ENCODE measurements around the gene PPP2R2B.

The PPP2R2B gene

DNA sequence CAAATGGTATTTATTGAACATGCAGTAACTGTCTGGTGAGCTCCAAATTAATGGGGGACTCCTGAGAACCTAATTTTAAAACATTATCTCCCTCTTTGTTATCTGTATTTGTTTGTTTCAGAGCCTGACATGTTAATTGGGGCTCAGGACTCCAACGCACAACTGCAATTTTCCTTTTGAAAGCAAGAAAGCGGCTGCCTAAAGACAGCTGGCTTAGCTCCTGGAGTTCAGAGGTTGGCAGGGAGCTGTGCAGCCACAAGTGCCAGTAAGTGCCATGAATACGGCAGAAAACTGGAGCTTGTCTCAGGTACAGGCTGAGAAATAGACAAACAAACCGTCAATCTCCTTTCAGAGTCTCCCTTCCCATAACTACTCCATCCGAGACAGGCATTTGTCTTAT, 80.9 kb downstream of the PPP2R2B start:
- Histone ChIP-seq H3K4me1 (ENCODE audit: control insufficient read depth, insufficient read depth, low read length) (peaks cover 15% of the 10 kb centered on the region), H3K9ac (ENCODE audit: low read length) (no peak overlapping the region), H3K36me3 (ENCODE audit: control insufficient read depth, insufficient read depth, low read length, severe bottlenecking) (no peaks in the 10 kb centered on the region), H3K27me3 (replicated peaks; ENCODE audit: control insufficient read depth, insufficient read depth, low read length) (no peaks in the 10 kb centered on the region), H3K4me3 (ENCODE audit: low read length) (no peak overlapping the region), H3K9me3 (ENCODE audit: control insufficient read depth, low read length) (no peaks in the 10 kb centered on the region)
- no peak for DNase-seq (ENCODE audit: low read depth)

DNA sequence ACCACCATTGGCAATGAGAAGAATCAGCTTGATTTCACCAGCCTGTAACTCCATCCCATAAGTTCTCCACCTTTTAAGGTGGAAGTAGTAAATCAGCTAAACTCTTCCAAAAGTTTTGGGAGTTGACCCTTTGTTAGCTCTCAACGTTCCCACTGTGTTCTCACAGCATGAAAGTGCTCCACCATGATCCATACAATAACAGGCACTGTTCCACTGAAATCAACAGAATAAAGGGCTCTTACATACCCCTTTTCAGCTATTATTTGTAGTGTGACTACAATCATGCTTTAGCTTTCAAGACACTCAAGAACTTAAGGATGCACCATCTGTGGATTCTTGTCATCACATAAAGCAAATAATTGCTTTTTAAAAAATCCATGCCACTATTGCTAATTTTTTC, 81.6 kb downstream of the PPP2R2B start:
- Histone ChIP-seq H3K9me3 (ENCODE audit: control insufficient read depth, low read length) (no peaks in the 10 kb centered on the region), H3K36me3 (ENCODE audit: control insufficient read depth, insufficient read depth, low read length, severe bottlenecking) (no peaks in the 10 kb centered on the region)

DNA sequence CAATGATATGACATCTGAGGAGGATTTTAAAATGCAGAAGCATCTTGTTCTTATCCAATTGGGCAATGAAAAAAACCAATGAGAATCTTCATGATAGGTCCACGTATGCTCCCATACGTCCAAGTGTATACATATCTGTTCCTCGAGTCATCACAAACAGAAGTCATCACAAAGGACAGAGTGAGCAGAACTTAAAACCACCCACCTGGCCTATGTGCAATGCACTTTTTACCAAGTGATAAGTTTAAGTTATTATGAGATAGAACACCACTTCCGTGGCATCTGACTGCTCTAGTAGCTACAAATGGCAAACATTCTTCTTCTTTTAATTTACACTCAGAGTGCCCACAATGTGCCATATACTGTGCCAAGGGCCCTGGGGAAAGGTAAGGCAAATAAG, 82.4 kb downstream of the PPP2R2B start:
- DNase-seq (ENCODE audit: low read depth): no peak
- H3K4me1 ChIP-seq (ENCODE audit: control insufficient read depth, insufficient read depth, low read length): peaks cover 15% of the 10 kb centered on the region

More for the DNA sequence above, 81.6 kb downstream of the PPP2R2B start:
- Histone ChIP-seq H3K9ac (ENCODE audit: low read length) (no peak overlapping the region), H3K4me1 (ENCODE audit: control insufficient read depth, insufficient read depth, low read length) (peaks cover 15% of the 10 kb centered on the region), H3K27me3 (replicated peaks; ENCODE audit: control insufficient read depth, insufficient read depth, low read length) (no peaks in the 10 kb centered on the region), H3K4me3 (ENCODE audit: low read length) (no peak overlapping the region)
- no peak for DNase-seq (ENCODE audit: low read depth)

GRCh38 chr5:146794326-146795029, 84.1 kb downstream of the PPP2R2B start:
- no peak for DNase-seq (ENCODE audit: low read depth)
- Histone ChIP-seq H3K36me3 (ENCODE audit: control insufficient read depth, insufficient read depth, low read length, severe bottlenecking) (no peaks in the 10 kb centered on the region), H3K9ac (ENCODE audit: low read length) (no peak overlapping the region), H3K27me3 (replicated peaks; ENCODE audit: control insufficient read depth, insufficient read depth, low read length) (no peaks in the 10 kb centered on the region), H3K9me3 (ENCODE audit: control insufficient read depth, low read length) (no peaks in the 10 kb centered on the region), H3K4me1 (ENCODE audit: control insufficient read depth, insufficient read depth, low read length) (peaks cover 14% of the 10 kb centered on the region), H3K4me3 (ENCODE audit: low read length) (no peak overlapping the region)

More for the DNA sequence above, 82.4 kb downstream of the PPP2R2B start:
- Histone ChIP-seq H3K36me3 (ENCODE audit: control insufficient read depth, insufficient read depth, low read length, severe bottlenecking) (no peaks in the 10 kb centered on the region), H3K9me3 (ENCODE audit: control insufficient read depth, low read length) (no peaks in the 10 kb centered on the region), H3K4me3 (ENCODE audit: low read length) (no peak overlapping the region), H3K27me3 (replicated peaks; ENCODE audit: control insufficient read depth, insufficient read depth, low read length) (no peaks in the 10 kb centered on the region), H3K9ac (ENCODE audit: low read length) (no peak overlapping the region)

- no peak for DNase-seq (ENCODE audit: low read depth)
- H3K4me1 ChIP-seq (ENCODE audit: control insufficient read depth, insufficient read depth, low read length): peaks cover 17% of the 10 kb centered on the region
- no peak overlapping the region for H3K4me3 ChIP-seq (ENCODE audit: low read length)
Observed at GRCh38 chr5:146793709-146794108, 84.8 kb downstream of the PPP2R2B start.

DNA sequence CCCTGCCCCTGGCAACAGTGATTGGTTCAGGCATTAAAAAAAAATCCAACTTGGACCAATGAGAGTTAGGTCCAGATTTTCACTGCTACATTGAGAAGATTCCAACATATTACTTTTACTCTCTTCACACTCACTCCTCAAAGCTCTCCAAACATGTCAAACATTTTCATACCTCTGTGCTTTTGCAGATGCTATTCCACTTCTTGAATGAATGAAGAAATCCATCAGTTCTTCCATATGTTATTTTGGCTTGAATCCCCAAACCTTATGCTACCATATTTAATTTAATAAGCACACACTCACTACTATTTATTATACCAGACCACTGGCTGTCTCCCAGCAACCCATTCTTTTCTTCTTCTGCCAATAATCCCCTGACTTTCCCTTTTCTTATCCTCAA, 87.1 kb downstream of the PPP2R2B start:
- H3K4me1 ChIP-seq (ENCODE audit: control insufficient read depth, insufficient read depth, low read length): peaks cover 18% of the 10 kb centered on the region
- H3K36me3 ChIP-seq (ENCODE audit: control insufficient read depth, insufficient read depth, low read length, severe bottlenecking): no peaks in the 10 kb centered on the region
- no peak overlapping the region for H3K9ac ChIP-seq (ENCODE audit: low read length)
- no peak for DNase-seq (ENCODE audit: low read depth)
- H3K4me3 ChIP-seq (ENCODE audit: low read length): no peak overlapping the region
- H3K27me3 ChIP-seq (replicated peaks; ENCODE audit: control insufficient read depth, insufficient read depth, low read length): no peaks in the 10 kb centered on the region
- no peaks in the 10 kb centered on the region for H3K9me3 ChIP-seq (ENCODE audit: control insufficient read depth, low read length)

More at GRCh38 chr5:146793709-146794108, 84.8 kb downstream of the PPP2R2B start:
- no peaks in the 10 kb centered on the region for H3K27me3 ChIP-seq (replicated peaks; ENCODE audit: control insufficient read depth, insufficient read depth, low read length)
- no peaks in the 10 kb centered on the region for H3K9me3 ChIP-seq (ENCODE audit: control insufficient read depth, low read length)
- no peaks in the 10 kb centered on the region for H3K36me3 ChIP-seq (ENCODE audit: control insufficient read depth, insufficient read depth, low read length, severe bottlenecking)
- H3K9ac ChIP-seq (ENCODE audit: low read length): no peak overlapping the region

- Histone ChIP-seq H3K36me3 (ENCODE audit: control insufficient read depth, insufficient read depth, low read length, severe bottlenecking) (no peaks in the 10 kb centered on the region), H3K4me1 (ENCODE audit: control insufficient read depth, insufficient read depth, low read length) (peaks cover 16% of the 10 kb centered on the region), H3K9ac (ENCODE audit: low read length) (no peak overlapping the region), H3K27me3 (replicated peaks; ENCODE audit: control insufficient read depth, insufficient read depth, low read length) (no peaks in the 10 kb centered on the region), H3K4me3 (ENCODE audit: low read length) (no peak overlapping the region), H3K9me3 (ENCODE audit: control insufficient read depth, low read length) (no peaks in the 10 kb centered on the region)
- no peak for DNase-seq (ENCODE audit: low read depth)
Observed at GRCh38 chr5:146789712-146790653, 88.6 kb downstream of the PPP2R2B start.

- H3K4me3 ChIP-seq (ENCODE audit: low read length): no peak overlapping the region
- H3K9ac ChIP-seq (ENCODE audit: low read length): no peak overlapping the region
- no peaks in the 10 kb centered on the region for H3K27me3 ChIP-seq (replicated peaks; ENCODE audit: control insufficient read depth, insufficient read depth, low read length)
- no peak for DNase-seq (ENCODE audit: low read depth)
- peaks cover 11% of the 10 kb centered on the region for H3K4me1 ChIP-seq (ENCODE audit: control insufficient read depth, insufficient read depth, low read length)
- no peaks in the 10 kb centered on the region for H3K36me3 ChIP-seq (ENCODE audit: control insufficient read depth, insufficient read depth, low read length, severe bottlenecking)
- H3K9me3 ChIP-seq (ENCODE audit: control insufficient read depth, low read length): no peaks in the 10 kb centered on the region
Observed at GRCh38 chr5:146788898-146789297, 89.7 kb downstream of the PPP2R2B start.

DNA sequence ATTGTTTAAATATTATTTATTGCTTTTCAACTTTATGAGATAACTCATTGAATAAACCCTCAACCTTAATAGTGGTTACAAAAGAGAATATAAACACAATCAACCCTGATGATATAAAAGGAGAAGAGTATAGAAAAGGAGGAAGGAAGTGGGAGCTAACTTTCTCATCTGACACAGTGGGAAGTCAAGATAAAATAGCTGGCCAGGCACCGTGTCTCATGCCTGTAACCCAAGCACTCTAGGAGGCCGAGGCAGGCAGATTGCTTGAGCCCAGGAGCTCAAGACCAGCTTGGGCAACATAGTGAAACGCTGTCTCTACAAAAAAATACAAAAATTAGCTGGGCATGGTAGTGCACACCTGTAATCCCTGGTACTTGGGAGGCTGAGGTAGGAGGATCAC, 93.5 kb downstream of the PPP2R2B start:
- H3K36me3 ChIP-seq (ENCODE audit: control insufficient read depth, insufficient read depth, low read length, severe bottlenecking): no peaks in the 10 kb centered on the region
- no peak overlapping the region for H3K4me3 ChIP-seq (ENCODE audit: low read length)
- peaks cover 6% of the 10 kb centered on the region for H3K4me1 ChIP-seq (ENCODE audit: control insufficient read depth, insufficient read depth, low read length)
- no peaks in the 10 kb centered on the region for H3K9me3 ChIP-seq (ENCODE audit: control insufficient read depth, low read length)
- DNase-seq (ENCODE audit: low read depth): no peak
- H3K27me3 ChIP-seq (replicated peaks; ENCODE audit: control insufficient read depth, insufficient read depth, low read length): no peaks in the 10 kb centered on the region
- no peak overlapping the region for H3K9ac ChIP-seq (ENCODE audit: low read length)

GRCh38 chr5:146781157-146781556, 97.4 kb downstream of the PPP2R2B start:
- Histone ChIP-seq H3K27me3 (replicated peaks; ENCODE audit: control insufficient read depth, insufficient read depth, low read length) (no peaks in the 10 kb centered on the region), H3K9ac (ENCODE audit: low read length) (no peak overlapping the region), H3K9me3 (ENCODE audit: control insufficient read depth, low read length) (no peaks in the 10 kb centered on the region), H3K36me3 (ENCODE audit: control insufficient read depth, insufficient read depth, low read length, severe bottlenecking) (no peaks in the 10 kb centered on the region), H3K4me3 (ENCODE audit: low read length) (no peak overlapping the region), H3K4me1 (ENCODE audit: control insufficient read depth, insufficient read depth, low read length) (no peaks in the 10 kb centered on the region)
- no peak for DNase-seq (ENCODE audit: low read depth)

GRCh38 chr5:146779211-146779869, 99.2 kb downstream of the PPP2R2B start:
- Histone ChIP-seq H3K4me1 (ENCODE audit: control insufficient read depth, insufficient read depth, low read length) (no peaks in the 10 kb centered on the region), H3K9me3 (ENCODE audit: control insufficient read depth, low read length) (peaks cover 13% of the 10 kb centered on the region), H3K36me3 (ENCODE audit: control insufficient read depth, insufficient read depth, low read length, severe bottlenecking) (no peaks in the 10 kb centered on the region), H3K4me3 (ENCODE audit: low read length) (no peak overlapping the region), H3K27me3 (replicated peaks; ENCODE audit: control insufficient read depth, insufficient read depth, low read length) (no peaks in the 10 kb centered on the region), H3K9ac (ENCODE audit: low read length) (no peak overlapping the region)
- DNase-seq (ENCODE audit: low read depth): no peak
